IMR-90 (cell line): Measurements from ENCODE around the gene MRPL45. TPM values are rescaled to one million over a fixed set of nuclear protein-coding genes. Genes with fewer than 3 reads are reported as not detected.

ENCODE experiments used
- ATAC-seq: fragments of 200-7000 bp; cut with Tn5 transposase; 2 replicates; pipeline ENCODE4 v1.9.1; 2020; ENCODE audit warnings: low read depth, mild to moderate bottlenecking, moderate library complexity
- BruUV-seq: library from RNA; stranded (reverse); fragments of 400-500 nt; replicated peaks from 2 replicates; lab custom pipeline; 2021; lab: Mats Ljungman, UMichigan
- CTCF ChIA-PET: fragments of 300-600 bp; formaldehyde crosslinking; extraction: SDS; loops from one replicate; lab custom pipeline; 2021; ENCODE audit warnings: antibody characterized with exemption; lab: Yijun Ruan, JAX
- POLR2A ChIA-PET: fragments of 300-600 bp; sonication (Branson Sonifier 250); formaldehyde crosslinking; loops from one replicate; lab custom pipeline; 2022; ENCODE audit warnings: antibody characterized with exemption; ENCODE audit not compliant: unreplicated experiment; lab: Charles Lee
- DNase-seq: peaks from one replicate; pipeline ENCODE4 v3.0.0; 2013
- H2AFZ ChIP-seq: replicated peaks from 2 replicates; pipeline ENCODE3; 2013; ENCODE audit warnings: low read length, mild to moderate bottlenecking; ENCODE audit not compliant: poor library complexity
- H2AK5ac ChIP-seq: 2 replicates; pipeline ENCODE4 v1.6.1; 2013; ENCODE audit warnings: low read depth, low read length, inconsistent platforms
- H2AK9ac ChIP-seq: replicated peaks from 2 replicates; pipeline ENCODE3; 2013; ENCODE audit warnings: mild to moderate bottlenecking, low read depth, low read length, moderate library complexity; ENCODE audit not compliant: poor library complexity
- H2BK120ac ChIP-seq: 2 replicates; pipeline ENCODE4 v1.6.1; 2013; ENCODE audit warnings: low read depth, low read length, inconsistent platforms
- H2BK15ac ChIP-seq: 3 replicates; pipeline ENCODE4 v1.6.1; 2013; ENCODE audit warnings: low read depth, low read length, inconsistent platforms
- H2BK20ac ChIP-seq: 2 replicates; pipeline ENCODE4 v1.6.1; 2013; ENCODE audit warnings: low read depth, mild to moderate bottlenecking, inconsistent platforms, low read length, moderate library complexity
- H2BK5ac ChIP-seq: 2 replicates; pipeline ENCODE4 v1.6.1; 2013; ENCODE audit warnings: mild to moderate bottlenecking, low read depth, low read length, inconsistent platforms; ENCODE audit not compliant: poor library complexity, severe bottlenecking
- H3K14ac ChIP-seq: replicated peaks from 2 replicates; pipeline ENCODE4 v1.6.1; 2013; ENCODE audit warnings: low read depth, low read length, inconsistent platforms
- H3K18ac ChIP-seq: 2 replicates; pipeline ENCODE4 v1.6.1; 2013; ENCODE audit warnings: low read depth, low read length, control low read depth
- H3K23ac ChIP-seq: 2 replicates; pipeline ENCODE4 v1.6.1; 2013; ENCODE audit warnings: low read depth, low read length, inconsistent platforms
- H3K27ac ChIP-seq: 2 replicates; pipeline ENCODE4 v1.5.1; 2013; ENCODE audit warnings: mild to moderate bottlenecking, control low read depth, low read length; ENCODE audit not compliant: insufficient read depth
- H3K27me3 ChIP-seq: 2 replicates; pipeline ENCODE4 v1.6.1; 2013; ENCODE audit warnings: low read length; ENCODE audit not compliant: control insufficient read depth, insufficient read depth
- H3K36me3 ChIP-seq: 2 replicates; pipeline ENCODE4 v1.6.1; 2013; ENCODE audit warnings: low read length, mixed read lengths; ENCODE audit not compliant: control insufficient read depth, insufficient read depth
- H3K4ac ChIP-seq: 2 replicates; pipeline ENCODE4 v1.6.1; 2013; ENCODE audit warnings: low read depth, low read length, inconsistent platforms
- H3K4me1 ChIP-seq: 2 replicates; pipeline ENCODE4 v1.6.1; 2013; ENCODE audit warnings: low read length, mixed read lengths; ENCODE audit not compliant: control insufficient read depth, insufficient read depth
- H3K4me2 ChIP-seq: 2 replicates; pipeline ENCODE4 v1.6.1; 2013; ENCODE audit warnings: low read depth, mild to moderate bottlenecking, control low read depth, low read length, moderate library complexity
- H3K4me3 ChIP-seq: 2 replicates; pipeline ENCODE4 v1.5.1; 2013; ENCODE audit warnings: low read depth, mild to moderate bottlenecking, control low read depth, low read length, moderate library complexity; ENCODE audit not compliant: insufficient read depth
- H3K56ac ChIP-seq: 2 replicates; pipeline ENCODE4 v1.6.1; 2013; ENCODE audit warnings: low read length, inconsistent platforms; ENCODE audit not compliant: insufficient read depth; ENCODE audit errors: extremely low read depth
- H3K79me1 ChIP-seq, 2 experiments: 2 replicates each; pipeline ENCODE4 v1.6.1; 2013; ENCODE audit warnings: low read length in 2 of 2, inconsistent platforms in 1 of 2, low read depth in 1 of 2
- H3K9ac ChIP-seq: 2 replicates; pipeline ENCODE4 v1.6.1; 2013; ENCODE audit warnings: low read depth, low read length, control low read depth
- H3K9me1 ChIP-seq: 2 replicates; pipeline ENCODE4 v1.6.1; 2013; ENCODE audit warnings: low read length, inconsistent platforms; ENCODE audit not compliant: insufficient read depth
- H3K9me3 ChIP-seq: 2 replicates; pipeline ENCODE4 v1.6.1; 2013; ENCODE audit warnings: low read length; ENCODE audit not compliant: control insufficient read depth, insufficient read depth
- H4K20me1 ChIP-seq: 2 replicates; pipeline ENCODE4 v1.6.1; 2013; ENCODE audit warnings: low read length, inconsistent platforms; ENCODE audit not compliant: insufficient read depth
- H4K5ac ChIP-seq: 2 replicates; pipeline ENCODE4 v1.6.1; 2013; ENCODE audit warnings: mild to moderate bottlenecking, low read depth, low read length, control low read depth
- H4K8ac ChIP-seq, 2 experiments: 2 replicates each; pipeline ENCODE4 v1.6.1; 2013; ENCODE audit warnings: low read depth in 2 of 2, low read length in 2 of 2, control low read depth in 1 of 2, inconsistent platforms in 1 of 2
- H4K91ac ChIP-seq: 2 replicates; pipeline ENCODE4 v1.6.1; 2013; ENCODE audit warnings: low read depth, low read length, inconsistent platforms; ENCODE audit not compliant: insufficient read depth
- BHLHE40 ChIP-seq: fragments of 150-350 bp; IDR thresholded peaks from 2 replicates; pipeline ENCODE4 v1.6.1; 2016; ENCODE audit warnings: mild to moderate bottlenecking, low read depth, low read length
- CEBPB ChIP-seq: IDR thresholded peaks from 2 replicates; pipeline ENCODE4 v1.6.1; 2012; ENCODE audit warnings: low read depth, low read length, improper control_type of control experiment
- CHD1 ChIP-seq: IDR thresholded peaks from 2 replicates; pipeline ENCODE4 v1.6.1; 2012; ENCODE audit warnings: low read depth, low read length, improper control_type of control experiment
- ELK1 ChIP-seq: fragments of 150-350 bp; IDR thresholded peaks from 2 replicates; pipeline ENCODE4 v1.6.1; 2016; ENCODE audit warnings: low read depth, mild to moderate bottlenecking, low read length, moderate library complexity, borderline replicate concordance
- FOS ChIP-seq: fragments of 150-350 bp; IDR thresholded peaks from 2 replicates; pipeline ENCODE4 v1.6.1; 2016; ENCODE audit warnings: low read depth, low read length
- MAFK ChIP-seq: IDR thresholded peaks from 2 replicates; pipeline ENCODE4 v1.6.1; 2012; ENCODE audit warnings: low read depth, low read length, improper control_type of control experiment
- MAZ ChIP-seq: IDR thresholded peaks from 2 replicates; pipeline ENCODE4 v1.6.1; 2012; ENCODE audit warnings: low read depth, mild to moderate bottlenecking, low read length, improper control_type of control experiment, moderate library complexity, borderline replicate concordance
- NFE2L2 ChIP-seq: fragments of 150-350 bp; IDR thresholded peaks from 2 replicates; pipeline ENCODE4 v1.6.1; 2016; ENCODE audit warnings: low read depth, mild to moderate bottlenecking, low read length
- POLR2A ChIP-seq: IDR thresholded peaks from 2 replicates; pipeline ENCODE4 v1.6.1; 2012; ENCODE audit warnings: mild to moderate bottlenecking, low read depth, low read length
- RAD21 ChIP-seq: IDR thresholded peaks from 2 replicates; pipeline ENCODE4 v1.6.1; 2012; ENCODE audit warnings: low read length, improper control_type of control experiment
- RCOR1 ChIP-seq: IDR thresholded peaks from 2 replicates; pipeline ENCODE4 v1.6.1; 2012; ENCODE audit warnings: mild to moderate bottlenecking, low read length, improper control_type of control experiment; ENCODE audit not compliant: insufficient replicate concordance
- RFX5 ChIP-seq: IDR thresholded peaks from 2 replicates; pipeline ENCODE4 v1.8.0; 2012; ENCODE audit warnings: low read depth, mild to moderate bottlenecking, low read length, moderate library complexity
- SMC3 ChIP-seq: fragments of 150-350 bp; IDR thresholded peaks from 2 replicates; pipeline ENCODE4 v1.6.1; 2016; ENCODE audit warnings: low read depth, mild to moderate bottlenecking, antibody characterized with exemption, low read length, moderate library complexity
- USF2 ChIP-seq: fragments of 150-350 bp; IDR thresholded peaks from 2 replicates; pipeline ENCODE4 v1.6.1; 2017; ENCODE audit warnings: mild to moderate bottlenecking, antibody characterized with exemption, low read length, low read depth
- WGBS, 2 experiments: methylation state at CpG; one replicate each; pipeline versions ENCODE4 v1.1.5 to v1.1.7; 2013; ENCODE audit warnings: missing lambda C conversion rate in 2 of 2; ENCODE audit not compliant: insufficient read length in 1 of 2; ENCODE audit errors: extremely low coverage in 2 of 2; 5-methylcytosine and 5-hydroxymethylcytosine counted together
- dilution Hi-C: fragments of 300-500 bp; cut with HindIII; formaldehyde crosslinking; loops from one replicate; pipeline ENCODE4 v1.14.3; 2018; ENCODE audit warnings: low sequenced_read_pairs; ENCODE audit not compliant: unreplicated experiment
- in situ Hi-C: fragments of 300-500 bp; cut with MboI; formaldehyde crosslinking; loops from 3 replicates; pipeline ENCODE4 v1.14.3; 2019; ENCODE audit warnings: low sequenced_read_pairs, inconsistent platforms, mixed read lengths
- intact Hi-C: fragments of 100-400 bp; cut with micrococcal nuclease; formaldehyde crosslinking; loops from 2 replicates; pipeline ENCODE4 v1.10.0; 2022
- polyA plus RNA-seq, 3 experiments: library from polyadenylated mRNA; depleted of rRNA; stranded (reverse); fragments of >200 nt; gene quantifications; 2 replicates each; pipeline ENCODE4 v1.2.3, GENCODE V29; 2012; ENCODE audit warnings: low replicate concordance in 1 of 3
- total RNA-seq: library from RNA; depleted of rRNA; stranded (reverse); fragments of >200 nt; gene quantifications from 2 replicates; pipeline ENCODE4 v1.2.3, GENCODE V29; 2012

MRPL45 gene
- total and polyA plus RNA-seq, 2 of the 4 experiments (the other 2 are of a cell fraction) = 39.6 to 46.8 TPM

- no TSS peak for BruUV-seq
- ATAC-seq = no peak
- no peaks in the 10 kb centered on the region for H3K9me3 ChIP-seq
- CTCF ChIA-PET = no interaction called here
- no peak overlapping the region for H3K4me3 ChIP-seq
- H3K9me1 ChIP-seq = 0 out of 2 replicates have a peak, but pooled peaks cover 2% of the 10 kb centered on the region
- no peak overlapping the region for H2AK5ac ChIP-seq
- H4K20me1 ChIP-seq = no peaks in the 10 kb centered on the region; the same call in 1 of the 2 replicates
- H3K27ac ChIP-seq = no peak overlapping the region
- no peak overlapping the region for H3K23ac ChIP-seq
- H2AK9ac ChIP-seq = no peak overlapping the region
- no peaks in the 10 kb centered on the region for H3K79me1 ChIP-seq
- 89% methylated on average over 5 of the region's 11 CpGs; no CpG with 5 or more reads in 1 of the 2 experiments for WGBS, 2 experiments
- H2BK120ac ChIP-seq = no peak overlapping the region
- no peak overlapping the region for H3K4ac ChIP-seq
- no peak for DNase-seq
- no peaks in the 10 kb centered on the region for H3K36me3 ChIP-seq
- H4K5ac ChIP-seq = no peak overlapping the region
- dilution Hi-C loops = no loop called here
- no peak overlapping the region for H2BK20ac ChIP-seq
- peaks cover 71% of the 10 kb centered on the region for H3K27me3 ChIP-seq
- in situ Hi-C loops = no loop called here
- no peak overlapping the region for H2BK15ac ChIP-seq
- no peak overlapping the region for H4K8ac ChIP-seq
- no peaks in the 10 kb centered on the region for H3K4me1 ChIP-seq
- H3K9ac ChIP-seq = no peak overlapping the region
- H3K14ac ChIP-seq = no peak overlapping the region
- TF ChIP-seq BHLHE40 (no peak), NFE2L2 (no peak), RAD21 (no peak), USF2 (no peak), RFX5 (no peak), MAFK (no peak), ELK1 (no peak), CEBPB (no peak), CHD1 (no peak), FOS (no peak), POLR2A (no peak), MAZ (no peak), RCOR1 (no peak), SMC3 (no peak)
- POLR2A ChIA-PET = no interaction called here
- intact Hi-C loops = no loop called here
- H2BK5ac ChIP-seq = no peak overlapping the region
- H3K56ac ChIP-seq = no peak overlapping the region
- H3K18ac ChIP-seq = no peak overlapping the region
- H4K91ac ChIP-seq = no peak overlapping the region
- no peak overlapping the region for H2AFZ ChIP-seq
- H3K4me2 ChIP-seq = no peak overlapping the region
These were observed 39.9 kb downstream of the MRPL45 start for GRCh38 chr17:38336838-38337237.
